HepG2 (cell line): ENCODE results near the gene SNED1. TPM values are rescaled to one million over a fixed set of nuclear protein-coding genes. Genes with fewer than 3 reads are reported as not detected.

Experiments
- AGO2 ChIP-seq: fragments of 200-400 bp; formaldehyde crosslinking; optimal IDR thresholded peaks from 2 replicates; pipeline ENCODE3; 2017; ENCODE audit warnings: mild to moderate bottlenecking, low read depth, low read length, moderate library complexity
- CENPX ChIP-seq: sonication (generic); formaldehyde crosslinking; IDR thresholded peaks from 2 replicates; pipeline ENCODE4 v1.9.0; 2021; ENCODE audit warnings: mild to moderate bottlenecking, missing genetic modification reagents, moderate library complexity
- DNMT3B ChIP-seq: conservative IDR thresholded peaks from 2 replicates; pipeline ENCODE4 v1.6.1; 2016; ENCODE audit warnings: missing biosample characterization, control low read depth
- HOXA7 ChIP-seq: sonication (generic); formaldehyde crosslinking; IDR thresholded peaks from 2 replicates; pipeline ENCODE4 v1.8.1; 2022; ENCODE audit warnings: mild to moderate bottlenecking, missing genetic modification reagents, moderate library complexity
- JUN ChIP-seq: sonication (generic); formaldehyde crosslinking; IDR thresholded peaks from 2 replicates; pipeline ENCODE4 v1.4.0; 2020; ENCODE audit warnings: mild to moderate bottlenecking, missing genetic modification reagents
- MLLT10 ChIP-seq: sonication (generic); formaldehyde crosslinking; IDR thresholded peaks from 2 replicates; pipeline ENCODE4 v1.4.0; 2020; ENCODE audit warnings: missing genetic modification reagents
- NFIC ChIP-seq: IDR thresholded peaks from 2 replicates; pipeline ENCODE4 v1.6.1; 2012; ENCODE audit warnings: mild to moderate bottlenecking, low read length, inconsistent platforms
- NR2F2 ChIP-seq: IDR thresholded peaks from 2 replicates; pipeline ENCODE4 v1.6.1; 2012; ENCODE audit warnings: low read depth, inconsistent platforms, borderline replicate concordance
- NR3C1 ChIP-seq: sonication (generic); formaldehyde crosslinking; IDR thresholded peaks from 2 replicates; pipeline ENCODE4 v1.4.0; 2020; ENCODE audit warnings: missing genetic modification reagents
- RBAK ChIP-seq: sonication (generic); formaldehyde crosslinking; IDR thresholded peaks from 2 replicates; pipeline ENCODE4 v1.5.1; 2020; ENCODE audit warnings: mild to moderate bottlenecking, missing genetic modification reagents
- RBM39 ChIP-seq: fragments of 200-400 bp; formaldehyde crosslinking; IDR thresholded peaks from one replicate; pipeline ENCODE4 v1.6.1; 2018; ENCODE audit warnings: antibody characterized with exemption, mild to moderate bottlenecking, low read depth, low read length; ENCODE audit not compliant: poor library complexity, severe bottlenecking
- SAP130 ChIP-seq: IDR thresholded peaks from 2 replicates; pipeline ENCODE4 v1.6.1; 2016; ENCODE audit warnings: low read depth
- SYNCRIP ChIP-seq: fragments of 200-400 bp; formaldehyde crosslinking; IDR thresholded peaks from 2 replicates; pipeline ENCODE4 v1.6.1; 2018; ENCODE audit warnings: mild to moderate bottlenecking, low read depth, low read length; ENCODE audit not compliant: insufficient read depth
- ZBTB1 ChIP-seq: sonication (generic); formaldehyde crosslinking; IDR thresholded peaks from 2 replicates; pipeline ENCODE4 v1.4.0; 2020; ENCODE audit warnings: missing genetic modification reagents, borderline replicate concordance
- ZKSCAN5 ChIP-seq: sonication (generic); formaldehyde crosslinking; IDR thresholded peaks from 2 replicates; pipeline ENCODE4 v1.5.1; 2020; ENCODE audit warnings: mild to moderate bottlenecking, missing genetic modification reagents
- ZNF143 ChIP-seq: sonication (generic); formaldehyde crosslinking; IDR thresholded peaks from 2 replicates; pipeline ENCODE4 v1.4.0; 2020; ENCODE audit warnings: missing genetic modification reagents
- ZNF251 ChIP-seq: sonication (generic); formaldehyde crosslinking; IDR thresholded peaks from 2 replicates; pipeline ENCODE4 v1.9.0; 2021; ENCODE audit warnings: mild to moderate bottlenecking, missing genetic modification reagents
- ZNF335 ChIP-seq: sonication (generic); formaldehyde crosslinking; IDR thresholded peaks from 2 replicates; pipeline ENCODE4 v1.4.0; 2020; ENCODE audit warnings: missing genetic modification reagents
- ZNF589 ChIP-seq: sonication (generic); formaldehyde crosslinking; conservative IDR thresholded peaks from 2 replicates; pipeline ENCODE4 v1.8.0; 2022; ENCODE audit warnings: mild to moderate bottlenecking, moderate library complexity, missing genetic modification reagents
- ZNF775 ChIP-seq: sonication (generic); formaldehyde crosslinking; IDR thresholded peaks from 2 replicates; pipeline ENCODE4 v1.4.0; 2020; ENCODE audit warnings: missing genetic modification reagents, mild to moderate bottlenecking, moderate library complexity, borderline replicate concordance
- ZNF816 ChIP-seq: sonication (generic); formaldehyde crosslinking; IDR thresholded peaks from 2 replicates; pipeline ENCODE4 v1.8.0; 2022; ENCODE audit warnings: missing genetic modification reagents, mild to moderate bottlenecking, borderline replicate concordance
- ZSCAN20 ChIP-seq: sonication (generic); formaldehyde crosslinking; IDR thresholded peaks from 2 replicates; pipeline ENCODE4 v1.4.0; 2020; ENCODE audit warnings: missing genetic modification reagents, mild to moderate bottlenecking, borderline replicate concordance
- polyA plus RNA-seq, 8 experiments: library from polyadenylated mRNA; depleted of rRNA in 3 of 8; stranded (reverse) in 7 of 8; unstranded in 1 of 8; fragments of >200 nt; fragmentation: Illumina TruSeq in 4 of 8; extraction: Trizol in 4 of 8; gene quantifications; 2 replicates each; pipeline versions ENCODE4 v1.2.1 to v1.2.3, GENCODE V29; 2011 to 2016; ENCODE audit warnings: low read depth in 4 of 8, missing spikeins in 1 of 8, mixed read lengths in 1 of 8; ENCODE audit not compliant: insufficient read depth in 1 of 8
- total RNA-seq, 5 experiments: library from RNA; depleted of rRNA; stranded (reverse); fragments of >200 nt; fragmentation: Illumina TruSeq; extraction: Trizol; gene quantifications; 2 replicates each; pipeline ENCODE4 v1.2.3, GENCODE V29; 2016; ENCODE audit warnings: low read depth in 1 of 5
- TF ChIP-seq, protein P1 (sequence below): sonication (generic); formaldehyde crosslinking; IDR thresholded peaks from 2 replicates; pipeline ENCODE4 v1.5.1; 2020; ENCODE audit warnings: missing genetic modification reagents, mild to moderate bottlenecking, borderline replicate concordance
- TF ChIP-seq, protein P2 (sequence below): sonication (generic); formaldehyde crosslinking; IDR thresholded peaks from 2 replicates; pipeline ENCODE4 v1.5.0; 2020; ENCODE audit warnings: mild to moderate bottlenecking, missing genetic modification reagents
- TF ChIP-seq, protein P3 (sequence below): IDR thresholded peaks from 2 replicates; pipeline ENCODE4 v1.6.1; 2016; ENCODE audit warnings: missing compliant biosample characterization, missing genetic modification reagents, borderline replicate concordance
- TF ChIP-seq, protein P4 (sequence below): IDR thresholded peaks from 2 replicates; pipeline ENCODE4 v1.6.1; 2016; ENCODE audit warnings: low read depth, control low read depth

SNED1 gene
- total and polyA plus RNA-seq, 2 of the 13 experiments (the other 11 are each of a cell fraction or from before 2014, with no cell fraction given) = 0.15 to 0.65 TPM

DNA sequence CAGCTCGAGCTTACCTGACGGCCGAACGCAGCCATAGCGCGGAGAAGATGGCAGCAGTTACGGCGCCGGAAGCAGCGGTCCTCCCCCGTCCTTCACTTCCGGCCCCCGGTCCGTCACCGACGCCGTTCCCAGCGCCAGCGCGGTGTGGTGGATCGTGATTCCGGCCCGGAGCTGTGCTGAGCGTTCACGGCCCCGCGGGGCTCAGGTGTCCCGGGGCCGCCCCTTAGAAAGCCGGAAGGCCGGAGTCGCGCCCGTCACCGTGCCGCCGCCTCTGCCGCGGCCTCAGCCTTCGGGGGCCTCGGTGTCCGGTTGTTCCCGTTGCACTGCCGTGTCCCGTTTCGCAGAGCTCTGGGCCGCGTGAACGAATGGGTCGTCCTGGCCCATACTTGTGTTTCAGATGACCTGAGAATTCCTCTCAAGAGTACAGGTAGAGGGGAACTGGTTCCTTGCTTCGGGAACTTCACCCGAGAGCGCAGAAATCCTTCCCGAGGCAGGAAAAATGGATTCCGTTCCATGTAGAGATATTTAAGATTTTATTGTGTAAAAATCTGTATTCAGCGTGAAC lies 103.9 kb downstream of the SNED1 start, which contains the start of gene MTERF4 (continued):
- TF ChIP-seq AGO2 (no peak), ZKSCAN5 (CRISPR knock-in tag) (0 out of 2 replicates have a peak, but pooled peaks have one; percentile 61), ZBTB1 (peak; percentile 83), SAP130 (peak; percentile 100), ZNF816 (CRISPR knock-in tag) (peak; percentile 88; the same call in 1 of the 2 replicates), SYNCRIP (no peak), ZNF775 (CRISPR knock-in tag) (no peak), RBAK (peak; percentile 88), NFIC (no peak; the same call in 1 of the 2 replicates), ZNF251 (0 out of 2 replicates have a peak, but pooled peaks have one; percentile 11), RBM39 (peak; percentile 99), NR2F2 (peak; percentile 75; the same call in 1 of the 2 replicates), HOXA7 (CRISPR knock-in tag) (peak; percentile 69; the same call in 1 of the 2 replicates), ZNF589 (CRISPR knock-in tag) (peak; percentile 98), MLLT10 (CRISPR knock-in tag) (no peak; the same call in 1 of the 2 replicates), CENPX (CRISPR knock-in tag) (no peak), JUN (CRISPR knock-in tag) (peak; percentile 84; the same call in 1 of the 2 replicates), NR3C1 (CRISPR knock-in tag) (0 out of 2 replicates have a peak, but pooled peaks have one; percentile 71), ZNF335 (peak; percentile 97), DNMT3B (CRISPR knock-in tag) (peak; percentile 71; the same call in 1 of the 2 replicates), ZSCAN20 (peak; percentile 90; the same call in 1 of the 2 replicates), ZNF143 (CRISPR knock-in tag) (peak; percentile 77)
- TF ChIP-seq, protein P1, sequence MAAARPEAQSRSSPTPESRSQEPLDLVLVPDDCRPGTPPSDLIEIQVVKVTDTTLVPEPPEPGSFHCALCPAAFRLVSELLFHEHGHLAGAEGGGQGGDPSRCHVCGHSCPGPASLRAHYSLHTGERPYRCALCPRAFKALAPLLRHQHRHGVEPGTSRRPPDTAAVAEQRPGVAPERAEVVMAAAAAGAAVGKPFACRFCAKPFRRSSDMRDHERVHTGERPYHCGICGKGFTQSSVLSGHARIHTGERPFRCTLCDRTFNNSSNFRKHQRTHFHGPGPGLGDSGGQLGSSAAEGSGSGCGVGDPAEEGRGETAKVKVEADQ (CRISPR knock-in tag) = peak; percentile 100
- TF ChIP-seq, protein P2, sequence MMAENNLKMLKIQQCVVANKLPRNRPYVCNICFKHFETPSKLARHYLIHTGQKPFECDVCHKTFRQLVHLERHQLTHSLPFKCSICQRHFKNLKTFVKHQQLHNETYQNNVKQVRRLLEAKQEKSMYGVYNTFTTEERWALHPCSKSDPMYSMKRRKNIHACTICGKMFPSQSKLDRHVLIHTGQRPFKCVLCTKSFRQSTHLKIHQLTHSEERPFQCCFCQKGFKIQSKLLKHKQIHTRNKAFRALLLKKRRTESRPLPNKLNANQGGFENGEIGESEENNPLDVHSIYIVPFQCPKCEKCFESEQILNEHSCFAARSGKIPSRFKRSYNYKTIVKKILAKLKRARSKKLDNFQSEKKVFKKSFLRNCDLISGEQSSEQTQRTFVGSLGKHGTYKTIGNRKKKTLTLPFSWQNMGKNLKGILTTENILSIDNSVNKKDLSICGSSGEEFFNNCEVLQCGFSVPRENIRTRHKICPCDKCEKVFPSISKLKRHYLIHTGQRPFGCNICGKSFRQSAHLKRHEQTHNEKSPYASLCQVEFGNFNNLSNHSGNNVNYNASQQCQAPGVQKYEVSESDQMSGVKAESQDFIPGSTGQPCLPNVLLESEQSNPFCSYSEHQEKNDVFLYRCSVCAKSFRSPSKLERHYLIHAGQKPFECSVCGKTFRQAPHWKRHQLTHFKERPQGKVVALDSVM (CRISPR knock-in tag) = peak; percentile 88
- TF ChIP-seq, protein P3, sequence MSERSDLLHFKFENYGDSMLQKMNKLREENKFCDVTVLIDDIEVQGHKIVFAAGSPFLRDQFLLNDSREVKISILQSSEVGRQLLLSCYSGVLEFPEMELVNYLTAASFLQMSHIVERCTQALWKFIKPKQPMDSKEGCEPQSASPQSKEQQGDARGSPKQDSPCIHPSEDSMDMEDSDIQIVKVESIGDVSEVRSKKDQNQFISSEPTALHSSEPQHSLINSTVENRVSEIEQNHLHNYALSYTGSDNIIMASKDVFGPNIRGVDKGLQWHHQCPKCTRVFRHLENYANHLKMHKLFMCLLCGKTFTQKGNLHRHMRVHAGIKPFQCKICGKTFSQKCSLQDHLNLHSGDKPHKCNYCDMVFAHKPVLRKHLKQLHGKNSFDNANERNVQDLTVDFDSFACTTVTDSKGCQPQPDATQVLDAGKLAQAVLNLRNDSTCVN (CRISPR knock-in tag) = peak; percentile 96
- TF ChIP-seq, protein P4, sequence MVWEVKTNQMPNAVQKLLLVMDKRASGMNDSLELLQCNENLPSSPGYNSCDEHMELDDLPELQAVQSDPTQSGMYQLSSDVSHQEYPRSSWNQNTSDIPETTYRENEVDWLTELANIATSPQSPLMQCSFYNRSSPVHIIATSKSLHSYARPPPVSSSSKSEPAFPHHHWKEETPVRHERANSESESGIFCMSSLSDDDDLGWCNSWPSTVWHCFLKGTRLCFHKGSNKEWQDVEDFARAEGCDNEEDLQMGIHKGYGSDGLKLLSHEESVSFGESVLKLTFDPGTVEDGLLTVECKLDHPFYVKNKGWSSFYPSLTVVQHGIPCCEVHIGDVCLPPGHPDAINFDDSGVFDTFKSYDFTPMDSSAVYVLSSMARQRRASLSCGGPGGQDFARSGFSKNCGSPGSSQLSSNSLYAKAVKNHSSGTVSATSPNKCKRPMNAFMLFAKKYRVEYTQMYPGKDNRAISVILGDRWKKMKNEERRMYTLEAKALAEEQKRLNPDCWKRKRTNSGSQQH (CRISPR knock-in tag) = peak; percentile 99
